HG02623 (cell line): ENCODE results near the gene TMEM250.
"Not testable (repeated sequence)": the region's sequence is repeated elsewhere in the genome, so short reads cannot be mapped to it uniquely, and the experiment has no call there.

ENCODE experiments used
- ATAC-seq: cut with Tn5 transposase; IDR thresholded peaks from one replicate; pipeline ENCODE4 v1.9.1; 2021; ENCODE audit warnings: moderate library complexity; ENCODE audit not compliant: unreplicated experiment

Gene TMEM250

DNA sequence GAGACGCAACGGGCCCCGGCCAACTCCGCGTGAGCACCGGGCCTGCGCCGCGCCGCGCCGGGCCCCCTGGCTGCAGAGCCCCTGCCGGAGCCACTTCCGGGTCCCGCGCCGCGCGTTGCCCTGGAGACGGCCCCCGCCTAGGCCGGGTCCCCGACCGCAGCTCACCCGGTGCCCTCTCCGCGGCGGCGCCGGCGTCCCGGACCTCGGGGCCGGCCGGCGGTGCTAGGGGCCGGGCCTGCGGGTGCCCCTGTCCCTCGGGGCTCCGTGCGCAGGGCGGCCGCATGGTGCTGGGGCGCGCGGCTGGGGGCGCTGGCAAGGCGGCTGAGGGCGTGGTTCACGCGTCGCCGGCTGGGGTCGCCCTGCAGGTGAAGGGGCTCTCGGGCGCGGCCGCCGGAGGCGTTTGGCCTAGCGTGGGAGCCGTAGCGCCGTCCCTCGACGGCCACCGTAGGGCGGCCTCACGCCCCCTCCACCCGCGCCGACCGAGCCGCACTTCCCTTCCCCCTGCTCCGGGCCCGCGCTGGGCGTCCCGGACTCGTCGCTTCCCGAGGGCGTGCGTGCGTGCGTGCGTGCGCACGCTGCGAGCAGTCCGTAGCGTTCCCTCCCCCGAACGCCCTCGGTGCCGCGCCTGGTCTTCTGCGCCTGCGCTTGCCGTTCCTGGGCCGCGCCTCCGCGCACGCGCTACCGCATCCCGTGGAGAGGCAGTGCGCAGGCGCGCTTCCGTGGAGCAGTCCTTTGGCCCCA lies at the start of gene TMEM250:
Gene TMEM250 (minus strand): TSS at position 556 of the 741 bp plus-strand sequence. CDS start 1,975 bp downstream, outside the sequence.
- peak; percentile 72 for ATAC-seq

GRCh38 chr9:136163248-136163850 lies 44.7 kb upstream of the TMEM250 start:
- no peak for ATAC-seq

GRCh38 chr9:136160995-136161610 lies 42.4 kb upstream of the TMEM250 start:
- no peak for ATAC-seq

GRCh38 chr9:136160381-136160841 lies 41.7 kb upstream of the TMEM250 start:
- ATAC-seq = no peak

- ATAC-seq = no peak
Measured at GRCh38 chr9:136159851-136160250, 41.2 kb upstream of the TMEM250 start.

- no peak for ATAC-seq
Measured at GRCh38 chr9:136157477-136158265, 39.0 kb upstream of the TMEM250 start.

DNA sequence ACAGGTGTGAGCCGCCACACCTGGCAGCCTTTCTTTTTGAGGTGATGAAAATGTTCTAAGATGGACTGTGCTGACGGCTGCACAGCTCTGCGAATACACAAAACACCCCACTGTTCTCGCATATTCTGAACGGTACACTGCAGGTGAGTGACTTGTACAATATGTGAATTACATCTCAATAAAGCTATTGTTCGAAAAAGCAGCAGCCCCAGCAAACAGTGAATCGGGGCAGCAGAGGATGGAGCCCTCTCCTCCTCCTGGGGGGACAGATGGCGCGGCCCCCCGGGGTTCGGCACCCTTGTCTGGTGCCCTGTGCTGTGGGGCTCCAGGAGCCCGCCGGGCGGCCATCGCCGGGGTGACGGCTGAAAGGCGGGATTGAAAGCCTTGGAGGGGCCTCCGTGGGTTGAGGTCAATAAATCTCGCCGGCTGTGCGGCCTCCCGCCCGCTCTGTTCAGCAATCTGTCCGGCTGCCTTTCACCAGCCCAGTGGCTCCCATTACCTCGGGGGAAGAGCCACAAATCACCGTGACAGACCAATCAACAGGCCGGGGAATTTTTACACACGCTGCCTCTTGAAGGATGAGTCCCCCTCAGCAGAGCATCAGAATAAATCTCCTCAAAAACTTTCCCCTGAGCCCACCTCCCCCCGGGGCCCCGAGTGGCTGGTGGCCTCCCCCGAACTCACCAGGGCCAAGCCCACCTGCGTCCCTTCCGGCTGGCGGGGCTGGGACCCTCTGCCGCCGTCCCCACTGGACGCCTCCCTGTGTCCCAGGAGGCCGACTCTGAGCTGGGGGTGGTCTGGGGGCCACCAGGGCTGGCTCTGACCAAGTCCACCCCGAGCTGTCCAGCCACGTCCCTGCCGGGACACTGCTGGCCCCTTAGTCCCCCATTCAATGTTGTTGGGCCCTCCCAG lies 37.8 kb upstream of the TMEM250 start:
- ATAC-seq = no peak

DNA sequence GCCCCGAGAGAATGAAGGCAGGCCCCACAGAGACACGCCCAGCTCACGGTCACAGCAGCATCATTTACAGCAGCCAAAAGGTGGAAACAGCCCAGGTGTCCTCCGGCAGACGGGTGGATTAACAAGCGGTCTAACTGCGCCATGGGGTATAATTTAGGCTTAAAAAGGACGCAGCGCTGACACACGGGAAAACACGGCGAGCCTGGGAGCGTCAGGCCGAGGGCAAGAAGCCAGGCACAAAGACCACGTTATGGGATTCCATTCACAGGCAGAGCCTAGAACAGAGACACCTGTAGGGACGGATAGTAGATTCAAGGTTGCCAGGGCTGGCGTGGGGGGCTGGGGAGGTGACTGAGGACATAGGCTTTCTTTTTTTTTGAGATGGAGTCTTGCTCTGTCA lies 36.9 kb upstream of the TMEM250 start:
- no peak for ATAC-seq

GRCh38 chr9:136154943-136155342 lies 36.3 kb upstream of the TMEM250 start:
- ATAC-seq = no peak

- ATAC-seq = no peak
Measured at GRCh38 chr9:136153381-136154065, 34.8 kb upstream of the TMEM250 start.

DNA sequence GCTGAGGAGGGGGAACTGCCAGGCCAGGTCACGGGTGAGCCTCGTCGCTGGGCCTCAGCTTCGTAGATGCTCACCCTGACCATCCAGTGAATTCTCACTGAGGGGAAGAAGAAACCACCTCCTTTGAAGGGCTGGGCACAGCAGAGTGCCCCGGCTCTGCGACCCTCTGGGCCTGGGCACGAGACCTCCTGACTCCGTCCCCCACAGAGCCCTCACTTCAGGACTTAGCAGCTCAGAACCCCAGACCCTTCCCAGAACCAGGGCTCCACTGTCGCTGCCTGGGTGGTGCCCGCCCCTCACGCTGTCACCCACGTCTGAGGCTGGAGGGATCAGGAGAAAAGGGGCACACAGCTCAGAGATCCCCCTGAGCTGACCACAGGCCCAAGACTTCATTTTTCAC lies 34.3 kb upstream of the TMEM250 start:
- no peak for ATAC-seq

DNA sequence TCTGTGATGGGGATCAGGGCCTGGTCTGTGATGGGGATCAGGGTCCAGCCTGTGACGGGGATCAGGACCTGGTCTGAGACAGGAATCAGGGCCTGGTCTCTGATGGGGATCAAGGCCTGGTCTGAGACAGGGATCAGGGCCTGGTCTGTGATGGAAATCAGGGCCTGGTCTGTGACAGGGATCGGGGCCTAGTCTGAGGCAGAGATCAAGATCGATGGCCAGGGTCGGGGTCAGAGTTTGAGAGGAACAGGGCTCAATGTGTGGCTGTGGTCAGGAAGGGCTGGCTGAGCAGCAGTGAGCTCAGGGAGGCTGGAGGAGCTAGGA lies 33.8 kb upstream of the TMEM250 start:
- no peak for ATAC-seq

- no peak for ATAC-seq
Measured at GRCh38 chr9:136151848-136152542, 33.3 kb upstream of the TMEM250 start.

DNA sequence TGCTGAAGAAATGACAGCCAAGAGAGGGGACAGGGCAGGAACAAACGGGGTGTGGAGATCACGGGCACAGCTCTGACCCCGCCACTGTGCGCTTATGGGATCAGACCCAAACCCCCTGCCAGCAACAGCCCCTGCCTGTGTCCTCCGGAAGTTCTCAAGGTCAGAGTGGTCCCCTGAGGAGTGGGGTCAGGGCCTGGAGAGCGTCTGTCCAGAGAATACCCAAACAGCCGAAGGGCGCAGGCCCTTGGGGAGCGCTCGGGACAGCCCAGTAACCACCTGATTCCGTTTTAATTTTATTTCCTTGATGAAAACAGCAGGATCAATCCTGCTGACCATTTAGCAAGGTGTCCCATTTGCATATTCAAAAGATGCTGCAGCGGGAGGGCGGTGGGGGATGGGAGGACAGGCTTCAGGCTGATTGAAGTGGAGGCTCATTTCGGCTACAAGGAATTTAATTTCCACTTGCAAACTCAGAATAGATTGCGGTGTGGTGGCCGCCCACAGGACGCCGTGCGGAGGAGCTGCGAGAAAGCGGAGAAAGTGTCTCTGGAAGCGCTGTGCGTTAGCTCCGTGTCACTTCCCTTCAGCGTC lies 32.6 kb upstream of the TMEM250 start:
- no peak for ATAC-seq

DNA sequence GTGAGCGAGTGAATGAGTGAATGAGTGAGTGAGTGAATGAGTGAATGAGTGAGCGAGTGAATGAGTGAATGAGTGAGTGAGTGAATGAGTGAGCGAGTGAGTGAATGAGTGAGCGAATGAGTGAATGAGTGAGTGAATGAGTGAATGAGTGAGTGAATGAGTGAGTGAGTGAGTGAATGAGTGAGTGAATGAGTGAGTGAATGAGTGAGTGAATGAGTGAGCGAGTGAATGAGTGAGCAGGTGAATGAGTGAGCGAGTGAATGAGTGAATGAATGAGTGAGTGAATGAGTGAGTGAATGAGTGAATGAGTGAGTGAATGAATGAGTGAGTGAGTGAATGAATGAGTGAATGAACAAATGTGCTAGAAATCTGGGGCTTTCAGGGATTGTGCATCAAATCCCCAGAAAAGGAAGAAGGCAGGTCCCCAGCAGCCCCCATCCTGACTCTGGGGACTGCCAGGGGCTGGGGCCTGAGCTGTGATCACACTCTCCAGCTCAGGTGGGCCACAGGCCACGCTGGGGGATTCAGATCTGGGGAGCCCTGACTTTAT lies 32.1 kb upstream of the TMEM250 start:
- not testable (repeated sequence) for ATAC-seq

DNA sequence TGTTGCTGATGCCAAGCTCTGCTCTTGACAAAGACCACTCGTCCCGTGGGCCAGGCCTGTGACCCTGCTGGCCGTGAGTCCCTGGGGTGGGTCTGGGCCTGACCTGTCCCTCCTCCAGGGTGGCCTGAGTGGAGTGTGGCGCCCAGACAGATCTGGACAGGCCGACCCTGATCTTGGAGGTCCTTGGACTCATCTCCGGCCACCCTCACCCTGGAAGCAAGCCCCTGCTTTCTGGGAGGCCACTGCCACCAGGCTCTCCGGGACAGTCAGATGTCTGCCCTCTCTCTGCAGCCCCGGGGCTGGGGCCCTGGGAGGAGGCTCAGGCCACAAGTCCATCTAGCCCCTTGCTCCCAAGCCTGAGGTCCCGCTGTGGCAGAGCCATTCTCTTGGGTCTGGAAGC lies 31.2 kb upstream of the TMEM250 start:
- ATAC-seq = no peak

DNA sequence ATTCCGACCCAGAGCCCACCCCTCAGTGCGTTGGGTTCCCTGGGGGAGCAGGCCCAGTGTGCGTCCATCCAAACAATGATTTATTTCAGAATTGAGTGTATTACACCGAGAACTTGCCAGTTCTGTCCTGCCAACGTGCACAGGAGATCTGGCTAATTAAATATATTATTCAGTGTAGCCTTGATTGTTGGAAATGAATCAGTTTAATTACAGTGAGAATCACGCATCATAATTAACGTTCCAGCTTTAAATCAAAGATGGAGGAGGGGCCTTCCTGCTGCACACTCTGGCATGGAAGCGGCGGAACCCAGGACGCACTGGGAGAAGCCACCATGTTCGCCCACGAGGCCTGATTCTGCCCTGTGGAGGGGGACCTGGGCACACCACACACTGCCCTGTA lies 30.7 kb upstream of the TMEM250 start:
- no peak for ATAC-seq

DNA sequence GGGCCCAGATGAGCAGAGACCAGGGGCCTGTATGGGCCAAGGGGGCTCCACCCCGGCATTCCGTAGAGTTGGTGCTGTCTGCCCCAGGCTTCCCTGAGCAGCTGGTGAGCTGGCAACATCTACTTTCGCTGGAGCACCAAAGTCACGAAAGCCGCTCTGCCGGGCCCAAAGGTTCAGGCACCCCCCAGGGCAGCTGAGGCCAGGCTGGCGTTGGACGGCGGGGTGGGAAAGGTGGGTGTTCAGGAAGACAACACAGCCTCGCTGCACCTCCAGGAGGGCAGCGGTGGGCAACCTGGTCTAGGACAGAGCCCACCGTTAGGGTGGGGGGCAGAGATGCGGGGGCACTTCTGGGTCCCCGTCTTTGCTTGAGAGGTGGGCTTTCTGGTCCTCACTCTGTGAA lies 30.1 kb upstream of the TMEM250 start:
- ATAC-seq = no peak
